Measurements from ENCODE around the gene GPLD1. TPM values are rescaled to one million over a fixed set of nuclear protein-coding genes. Genes with fewer than 3 reads are reported as not detected.

GPLD1 gene
- total and polyA plus RNA-seq, 2 experiments from 2014 or later, result 2.8 to 5.0 TPM

DNA sequence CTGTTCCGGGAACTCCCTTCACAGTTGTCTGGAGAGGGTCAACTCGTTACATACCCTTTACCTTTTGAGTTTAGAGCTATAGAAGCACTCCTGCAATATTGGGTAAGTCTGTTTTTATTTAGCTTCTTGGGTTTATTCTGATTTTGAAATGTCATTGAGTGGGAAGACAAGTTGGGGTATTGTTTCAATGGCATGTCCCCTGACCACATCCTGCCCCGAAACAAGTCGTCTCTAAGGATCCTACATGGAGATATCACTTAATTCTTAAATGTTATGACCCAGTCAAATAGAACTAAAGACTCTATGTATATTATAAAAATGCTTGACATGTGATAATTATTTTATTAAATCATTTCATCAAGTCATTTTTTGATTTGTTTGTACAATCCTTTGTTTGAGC lies 77.1 kb downstream of the GPLD1 start:
- WGBS (ENCODE audit: low lambda C conversion rate, missing lambda C conversion rate), result 97% methylated on average over 4 of the region's 4 CpGs
- no peaks in the 10 kb centered on the region for H3K9me2 ChIP-seq (replicated peaks; ENCODE audit: insufficient read depth)
- no peak for TF ChIP-seq EZH2 (IDR thresholded peaks at IDR 0.05; ENCODE audit: borderline replicate concordance)
- no peak for TF ChIP-seq EZH2phosphoT487 (IDR thresholded peaks at IDR 0.05; ENCODE audit: low read depth, severe bottlenecking, unreplicated experiment)
- TF ChIP-seq, protein P1, sequence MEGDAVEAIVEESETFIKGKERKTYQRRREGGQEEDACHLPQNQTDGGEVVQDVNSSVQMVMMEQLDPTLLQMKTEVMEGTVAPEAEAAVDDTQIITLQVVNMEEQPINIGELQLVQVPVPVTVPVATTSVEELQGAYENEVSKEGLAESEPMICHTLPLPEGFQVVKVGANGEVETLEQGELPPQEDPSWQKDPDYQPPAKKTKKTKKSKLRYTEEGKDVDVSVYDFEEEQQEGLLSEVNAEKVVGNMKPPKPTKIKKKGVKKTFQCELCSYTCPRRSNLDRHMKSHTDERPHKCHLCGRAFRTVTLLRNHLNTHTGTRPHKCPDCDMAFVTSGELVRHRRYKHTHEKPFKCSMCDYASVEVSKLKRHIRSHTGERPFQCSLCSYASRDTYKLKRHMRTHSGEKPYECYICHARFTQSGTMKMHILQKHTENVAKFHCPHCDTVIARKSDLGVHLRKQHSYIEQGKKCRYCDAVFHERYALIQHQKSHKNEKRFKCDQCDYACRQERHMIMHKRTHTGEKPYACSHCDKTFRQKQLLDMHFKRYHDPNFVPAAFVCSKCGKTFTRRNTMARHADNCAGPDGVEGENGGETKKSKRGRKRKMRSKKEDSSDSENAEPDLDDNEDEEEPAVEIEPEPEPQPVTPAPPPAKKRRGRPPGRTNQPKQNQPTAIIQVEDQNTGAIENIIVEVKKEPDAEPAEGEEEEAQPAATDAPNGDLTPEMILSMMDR (IDR thresholded peaks at IDR 0.05; ENCODE audit: poor library complexity), result no peak
- H3K27ac ChIP-seq, result no peak overlapping the region
- H3K36me3 ChIP-seq (replicated peaks; ENCODE audit: insufficient read depth, low read depth), result no peaks in the 10 kb centered on the region
- DNase-seq (ENCODE audit: low spot score), result no peak
- no peak overlapping the region for H3K4me3 ChIP-seq
- no peaks in the 10 kb centered on the region for H3K4me1 ChIP-seq (ENCODE audit: insufficient read depth)
- H3K79me2 ChIP-seq, result peaks cover 24% of the 10 kb centered on the region
- H3K9me3 ChIP-seq (ENCODE audit: low read depth), result no peaks in the 10 kb centered on the region
- H2AFZ ChIP-seq, result no peak overlapping the region
- no peak overlapping the region for H3K4me2 ChIP-seq
- H3K27me3 ChIP-seq, result no peaks in the 10 kb centered on the region
- no peaks in the 10 kb centered on the region for H4K20me1 ChIP-seq (ENCODE audit: insufficient read depth, poor library complexity, severe bottlenecking)

DNA sequence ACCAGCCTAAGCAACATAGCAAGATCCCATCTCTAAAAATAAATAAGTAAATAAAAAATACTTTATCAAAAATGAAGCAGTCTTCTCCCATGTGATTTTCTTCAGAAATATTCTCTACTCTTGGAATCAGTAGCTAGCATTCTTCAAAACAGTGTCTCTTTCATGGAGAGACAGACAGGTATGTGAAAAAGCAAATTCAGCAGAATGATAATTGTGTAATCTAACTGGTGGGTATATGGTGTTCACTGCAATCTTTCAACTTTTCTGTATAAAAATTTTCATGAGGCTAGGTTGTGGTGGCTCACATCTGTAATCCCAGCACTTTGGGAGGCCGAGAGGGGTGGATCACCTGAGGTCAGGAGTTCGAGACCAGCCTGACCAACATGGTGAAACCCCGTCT lies 78.8 kb downstream of the GPLD1 start:
- Histone ChIP-seq H3K27ac (no peak overlapping the region), H3K9me2 (replicated peaks; ENCODE audit: insufficient read depth) (no peaks in the 10 kb centered on the region), H3K36me3 (replicated peaks; ENCODE audit: insufficient read depth, low read depth) (no peaks in the 10 kb centered on the region), H3K4me2 (no peak overlapping the region), H3K27me3 (no peaks in the 10 kb centered on the region), H3K79me2 (peaks cover 34% of the 10 kb centered on the region), H3K4me1 (ENCODE audit: insufficient read depth) (no peaks in the 10 kb centered on the region), H3K4me3 (no peak overlapping the region), H2AFZ (no peak overlapping the region), H4K20me1 (ENCODE audit: insufficient read depth, poor library complexity, severe bottlenecking) (no peaks in the 10 kb centered on the region), H3K9me3 (ENCODE audit: low read depth) (no peaks in the 10 kb centered on the region)
- WGBS (ENCODE audit: low lambda C conversion rate, missing lambda C conversion rate), result 97% methylated on average over 3 of the region's 3 CpGs
- TF ChIP-seq, protein P1 (IDR thresholded peaks at IDR 0.05; ENCODE audit: poor library complexity), result no peak
- no peak for TF ChIP-seq EZH2phosphoT487 (IDR thresholded peaks at IDR 0.05; ENCODE audit: low read depth, severe bottlenecking, unreplicated experiment)
- TF ChIP-seq EZH2 (IDR thresholded peaks at IDR 0.05; ENCODE audit: borderline replicate concordance), result no peak
- DNase-seq (ENCODE audit: low spot score), result no peak

DNA sequence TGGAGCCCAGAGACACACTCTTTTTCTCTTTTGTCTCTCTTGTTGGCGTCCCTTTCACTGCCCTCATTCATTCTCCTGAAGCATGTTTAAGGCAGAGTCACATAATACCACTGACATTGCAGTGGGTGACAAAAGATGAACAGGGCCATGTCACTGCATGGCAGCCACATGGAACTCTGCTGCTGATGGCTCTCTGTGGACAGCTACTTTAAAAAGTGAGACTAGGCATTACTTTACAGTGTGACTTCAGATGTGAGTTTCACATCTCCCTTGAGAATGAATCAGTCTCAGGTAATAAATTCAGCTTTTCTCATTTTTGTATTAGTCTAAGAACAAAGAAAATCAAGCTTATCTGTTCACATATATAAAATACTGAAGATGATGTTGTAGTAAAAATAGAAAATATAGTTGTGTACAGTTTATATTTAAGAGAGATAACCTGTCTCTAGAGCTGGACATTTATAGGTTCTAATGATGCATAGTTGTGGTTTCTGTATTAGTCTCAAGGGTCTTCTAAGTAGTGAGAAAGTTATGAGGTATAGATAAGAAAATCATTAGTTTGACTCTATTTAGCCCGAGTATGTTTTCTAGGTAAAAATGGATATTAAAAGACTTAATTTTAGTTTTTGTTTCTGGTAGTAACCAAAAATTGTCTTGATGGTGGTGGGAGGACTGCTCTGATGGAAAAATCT lies 80.5 kb downstream of the GPLD1 start:
- TF ChIP-seq EZH2 (IDR thresholded peaks at IDR 0.05; ENCODE audit: borderline replicate concordance), result no peak
- TF ChIP-seq, protein P1 (IDR thresholded peaks at IDR 0.05; ENCODE audit: poor library complexity), result no peak
- no peak for TF ChIP-seq EZH2phosphoT487 (IDR thresholded peaks at IDR 0.05; ENCODE audit: low read depth, severe bottlenecking, unreplicated experiment)
- Histone ChIP-seq H3K27me3 (no peaks in the 10 kb centered on the region), H2AFZ (no peak overlapping the region), H3K9me2 (replicated peaks; ENCODE audit: insufficient read depth) (no peaks in the 10 kb centered on the region), H3K4me3 (no peak overlapping the region), H3K4me2 (no peak overlapping the region), H3K27ac (no peak overlapping the region), H3K79me2 (peaks cover 51% of the 10 kb centered on the region), H3K4me1 (ENCODE audit: insufficient read depth) (peaks cover 10% of the 10 kb centered on the region), H3K36me3 (replicated peaks; ENCODE audit: insufficient read depth, low read depth) (no peaks in the 10 kb centered on the region), H3K9me3 (ENCODE audit: low read depth) (no peaks in the 10 kb centered on the region), H4K20me1 (ENCODE audit: insufficient read depth, poor library complexity, severe bottlenecking) (peaks cover 13% of the 10 kb centered on the region)
- WGBS (ENCODE audit: low lambda C conversion rate, missing lambda C conversion rate), result 82% methylated on average over 2 of the region's 2 CpGs
- no peak for DNase-seq (ENCODE audit: low spot score)
